Measurements from ENCODE around the gene NIPAL3. TPM values are rescaled to one million over a fixed set of nuclear protein-coding genes. Genes with fewer than 3 reads are reported as not detected.

The NIPAL3 gene
- total and polyA plus RNA-seq, 3 experiments from 2014 or later: 31.3 to 55.5 (median 33.2) TPM

GRCh38 chr1:24417681-24418080, 2.1 kb downstream of the NIPAL3 start:
- peaks cover 4 to 56% (median 7%) of the 10 kb centered on the region in 3 donors for H3K36me3 Mint-ChIP-seq
- ChIA-PET POLR2A (interaction anchor here (1.1 to 3.5 kb wide), 2 partner anchors 69 to 85 kb away, joined by 6 to 43 read pairs; partner anchors contain the start of gene RCAN3), CTCF (interaction anchor here (0.9 to 6.3 kb wide), 6 partner anchors 13 to 216 kb away, joined by 3 to 76 read pairs (median 3); no protein-coding TSS in a partner anchor)
- H3K4me3 ChIP-seq (ENCODE audit: low read length): peak overlapping the region; percentile 73
- no peaks in the 10 kb centered on the region for H3K9me3 ChIP-seq (ENCODE audit: low read length)
- peaks cover 46% of the 10 kb centered on the region for H3K4me1 ChIP-seq (ENCODE audit: insufficient read depth, low read length)
- H3K4me3 Mint-ChIP-seq: peak overlapping the region; percentile 11 to 100 (median 96)
- no peaks in the 10 kb centered on the region for H3K27me3 Mint-ChIP-seq
- H3K27ac Mint-ChIP-seq: peak overlapping the region in 5 of 8 donors; percentile 43 to 92 (median 65)
- H3K4me1 Mint-ChIP-seq: peaks cover 51 to 86% (median 85%) of the 10 kb centered on the region in 3 donors
- H3K36me3 ChIP-seq (ENCODE audit: insufficient read depth, low read length): peaks cover 11% of the 10 kb centered on the region
- peak overlapping the region; percentile 27 for H3K27ac ChIP-seq (ENCODE audit: low read depth, low read length)
- no peak for DNase-seq
- H3K9me3 Mint-ChIP-seq: no peaks in the 10 kb centered on the region
- no peaks in the 10 kb centered on the region for H3K27me3 ChIP-seq (ENCODE audit: insufficient read depth, low read length, poor library complexity, severe bottlenecking)

- Mint-ChIP-seq H3K4me3 (peak overlapping the region in 3 of 7 donors; percentile 6 to 29 (median 25)), H3K27me3 (no peaks in the 10 kb centered on the region), H3K36me3 (peaks cover 7 to 67% (median 16%) of the 10 kb centered on the region in 3 donors), H3K27ac (peak overlapping the region in 2 of 8 donors; percentile 63 to 79), H3K9me3 (no peaks in the 10 kb centered on the region), H3K4me1 (peaks cover 50 to 85% (median 80%) of the 10 kb centered on the region in 3 donors)
- Histone ChIP-seq H3K9me3 (ENCODE audit: low read length) (no peaks in the 10 kb centered on the region), H3K27ac (ENCODE audit: low read depth, low read length) (peak overlapping the region; percentile 43), H3K27me3 (ENCODE audit: insufficient read depth, low read length, poor library complexity, severe bottlenecking) (no peaks in the 10 kb centered on the region), H3K4me3 (ENCODE audit: low read length) (no peak overlapping the region), H3K36me3 (ENCODE audit: insufficient read depth, low read length) (peaks cover 14% of the 10 kb centered on the region), H3K4me1 (ENCODE audit: insufficient read depth, low read length) (peaks cover 39% of the 10 kb centered on the region)
- CTCF ChIA-PET: interaction anchor here (0.7 to 1.3 kb wide), 4 partner anchors 11 to 220 kb away, joined by 3 to 5 read pairs (median 3); no protein-coding TSS in a partner anchor
- POLR2A ChIA-PET: interaction anchor here (0.7 to 1.0 kb wide), 2 partner anchors 19 to 174 kb away, joined by 3 read pairs; no protein-coding TSS in a partner anchor
- DNase-seq: peak in 1 of 5 donors; percentile 42
These were observed 3.5 kb downstream of the NIPAL3 start for GRCh38 chr1:24418898-24419628.

- H3K36me3 ChIP-seq (ENCODE audit: insufficient read depth, low read length): peaks cover 27% of the 10 kb centered on the region
- H3K27me3 Mint-ChIP-seq: no peaks in the 10 kb centered on the region
- ChIA-PET CTCF (no interaction called here), POLR2A (interaction anchor here (0.6 kb wide), 1 partner anchor 61 kb away, joined by 3 read pairs; no protein-coding TSS in a partner anchor)
- no peak overlapping the region for H3K4me3 ChIP-seq (ENCODE audit: low read length)
- H3K4me1 Mint-ChIP-seq: peaks cover 45 to 88% (median 77%) of the 10 kb centered on the region in 3 donors
- peaks cover 11 to 80% (median 16%) of the 10 kb centered on the region in 3 donors for H3K36me3 Mint-ChIP-seq
- H3K4me1 ChIP-seq (ENCODE audit: insufficient read depth, low read length): peaks cover 36% of the 10 kb centered on the region
- no peak for DNase-seq
- H3K27ac ChIP-seq (ENCODE audit: low read depth, low read length): no peak overlapping the region
- no peaks in the 10 kb centered on the region for H3K27me3 ChIP-seq (ENCODE audit: insufficient read depth, low read length, poor library complexity, severe bottlenecking)
- no peaks in the 10 kb centered on the region for H3K9me3 ChIP-seq (ENCODE audit: low read length)
- no peaks in the 10 kb centered on the region for H3K9me3 Mint-ChIP-seq
- no peak overlapping the region for H3K4me3 Mint-ChIP-seq
- peak overlapping the region in 1 of 8 donors; percentile 3 for H3K27ac Mint-ChIP-seq
These were observed 4.9 kb downstream of the NIPAL3 start for GRCh38 chr1:24420547-24420946.

GRCh38 chr1:24421502-24421901, 5.9 kb downstream of the NIPAL3 start:
- CTCF ChIA-PET: no interaction called here
- H3K9me3 ChIP-seq (ENCODE audit: low read length): no peaks in the 10 kb centered on the region
- H3K36me3 Mint-ChIP-seq: peaks cover 11 to 82% (median 20%) of the 10 kb centered on the region in 3 donors
- POLR2A ChIA-PET: no interaction called here
- H3K4me1 ChIP-seq (ENCODE audit: insufficient read depth, low read length): peaks cover 35% of the 10 kb centered on the region
- peak overlapping the region in 1 of 8 donors; percentile 29 for H3K27ac Mint-ChIP-seq
- no peak overlapping the region for H3K4me3 ChIP-seq (ENCODE audit: low read length)
- H3K4me1 Mint-ChIP-seq: peaks cover 39 to 90% (median 71%) of the 10 kb centered on the region in 3 donors
- H3K27me3 Mint-ChIP-seq: no peaks in the 10 kb centered on the region
- H3K4me3 Mint-ChIP-seq: peak overlapping the region in 2 of 7 donors; percentile 12 to 23
- no peak for DNase-seq
- no peaks in the 10 kb centered on the region for H3K9me3 Mint-ChIP-seq
- peaks cover 27% of the 10 kb centered on the region for H3K36me3 ChIP-seq (ENCODE audit: insufficient read depth, low read length)
- no peak overlapping the region for H3K27ac ChIP-seq (ENCODE audit: low read depth, low read length)
- no peaks in the 10 kb centered on the region for H3K27me3 ChIP-seq (ENCODE audit: insufficient read depth, low read length, poor library complexity, severe bottlenecking)

- Mint-ChIP-seq H3K4me3 (no peak overlapping the region), H3K9me3 (no peaks in the 10 kb centered on the region), H3K36me3 (peaks cover 11 to 90% (median 23%) of the 10 kb centered on the region in 3 donors), H3K4me1 (peaks cover 25 to 88% (median 67%) of the 10 kb centered on the region in 3 donors), H3K27me3 (no peaks in the 10 kb centered on the region), H3K27ac (peak overlapping the region in 5 of 8 donors; percentile 5 to 61 (median 42))
- H3K27ac ChIP-seq (ENCODE audit: low read depth, low read length): no peak overlapping the region
- no peaks in the 10 kb centered on the region for H3K27me3 ChIP-seq (ENCODE audit: insufficient read depth, low read length, poor library complexity, severe bottlenecking)
- no peak for DNase-seq
- H3K36me3 ChIP-seq (ENCODE audit: insufficient read depth, low read length): peaks cover 32% of the 10 kb centered on the region
- no peaks in the 10 kb centered on the region for H3K9me3 ChIP-seq (ENCODE audit: low read length)
- ChIA-PET POLR2A (no interaction called here), CTCF (interaction anchor here (1.1 to 3.0 kb wide), 3 partner anchors 9 to 78 kb away, joined by 3 to 16 read pairs (median 3); partner anchors contain the start of genes NIPAL3 and RCAN3)
- no peak overlapping the region for H3K4me3 ChIP-seq (ENCODE audit: low read length)
- H3K4me1 ChIP-seq (ENCODE audit: insufficient read depth, low read length): peaks cover 12% of the 10 kb centered on the region
These were observed 8.6 kb downstream of the NIPAL3 start for GRCh38 chr1:24424207-24424606.

- Mint-ChIP-seq H3K36me3 (peaks cover 11 to 85% (median 25%) of the 10 kb centered on the region in 3 donors), H3K9me3 (no peaks in the 10 kb centered on the region), H3K27me3 (no peaks in the 10 kb centered on the region), H3K4me3 (no peak overlapping the region), H3K27ac (peak overlapping the region in 3 of 8 donors; percentile 4 to 70 (median 33)), H3K4me1 (peaks cover 24 to 85% (median 63%) of the 10 kb centered on the region in 3 donors)
- H3K9me3 ChIP-seq (ENCODE audit: low read length): no peaks in the 10 kb centered on the region
- no peaks in the 10 kb centered on the region for H3K27me3 ChIP-seq (ENCODE audit: insufficient read depth, low read length, poor library complexity, severe bottlenecking)
- no peak for DNase-seq
- ChIA-PET POLR2A (interaction anchor here (1.2 kb wide), 1 partner anchor 8 kb away, joined by 3 read pairs; no protein-coding TSS in a partner anchor), CTCF (interaction anchor here (3.0 kb wide), 1 partner anchor 10 kb away, joined by 16 read pairs; the partner anchor contains the start of gene NIPAL3)
- peaks cover 32% of the 10 kb centered on the region for H3K36me3 ChIP-seq (ENCODE audit: insufficient read depth, low read length)
- no peak overlapping the region for H3K4me3 ChIP-seq (ENCODE audit: low read length)
- H3K27ac ChIP-seq (ENCODE audit: low read depth, low read length): no peak overlapping the region
- H3K4me1 ChIP-seq (ENCODE audit: insufficient read depth, low read length): peaks cover 8% of the 10 kb centered on the region
These were observed 9.4 kb downstream of the NIPAL3 start for GRCh38 chr1:24424990-24425389.

- no peak overlapping the region for H3K27ac ChIP-seq (ENCODE audit: low read depth, low read length)
These were observed 9.8 kb downstream of the NIPAL3 start for GRCh38 chr1:24425441-24425840.

More at GRCh38 chr1:24425441-24425840, 9.8 kb downstream of the NIPAL3 start:
- CTCF ChIA-PET: interaction anchor here (3.0 kb wide), 1 partner anchor 10 kb away, joined by 16 read pairs; the partner anchor contains the start of gene NIPAL3
- Mint-ChIP-seq H3K9me3 (no peaks in the 10 kb centered on the region), H3K4me3 (no peak overlapping the region), H3K4me1 (peaks cover 24 to 83% (median 61%) of the 10 kb centered on the region in 3 donors), H3K36me3 (peaks cover 11 to 83% (median 25%) of the 10 kb centered on the region in 3 donors), H3K27me3 (no peaks in the 10 kb centered on the region), H3K27ac (peak overlapping the region in 6 of 8 donors; percentile 4 to 71 (median 56))
- POLR2A ChIA-PET: interaction anchor here (1.2 kb wide), 1 partner anchor 9 kb away, joined by 3 read pairs; no protein-coding TSS in a partner anchor
- Histone ChIP-seq H3K4me3 (ENCODE audit: low read length) (no peak overlapping the region), H3K9me3 (ENCODE audit: low read length) (no peaks in the 10 kb centered on the region), H3K4me1 (ENCODE audit: insufficient read depth, low read length) (peaks cover 8% of the 10 kb centered on the region), H3K36me3 (ENCODE audit: insufficient read depth, low read length) (peaks cover 32% of the 10 kb centered on the region), H3K27me3 (ENCODE audit: insufficient read depth, low read length, poor library complexity, severe bottlenecking) (no peaks in the 10 kb centered on the region)
- no peak for DNase-seq

All from CD8-positive, alpha-beta memory T cell (primary cell).